CD4-positive, alpha-beta T cell treated with Interleukin-10 for 1 hour (primary cell): ENCODE results near the gene GPAM.

ENCODE experiments used
- DNase-seq: peaks from one replicate; pipeline ENCODE4 v3.0.0-alpha.2; 2020

The GPAM gene

GRCh38 chr10:112176543-112176942, 7.0 kb downstream of the GPAM start:
- DNase-seq, result no peak

- DNase-seq, result no peak
Measured at GRCh38 chr10:112175409-112175808, 8.2 kb downstream of the GPAM start.

GRCh38 chr10:112173206-112173605, 10.4 kb downstream of the GPAM start:
- no peak for DNase-seq

DNA sequence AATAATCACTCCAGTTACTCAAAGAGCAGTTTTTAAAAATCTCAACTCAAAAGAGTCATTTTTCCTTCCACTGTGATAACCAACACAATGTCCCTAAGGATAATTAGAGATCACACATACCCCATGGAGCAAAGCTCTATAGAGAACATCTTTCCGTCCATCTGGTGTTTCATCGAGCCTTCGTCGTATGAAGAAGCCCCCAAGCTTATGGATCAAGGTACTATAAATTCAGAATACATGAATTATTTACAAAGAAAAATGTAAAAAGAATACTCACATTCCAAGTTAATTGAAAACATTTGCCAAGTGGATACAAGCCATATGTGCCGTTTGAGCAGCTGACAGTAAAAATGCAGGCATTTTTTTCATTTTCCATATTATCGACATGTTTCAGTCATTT, 14.8 kb downstream of the GPAM start:
- no peak for DNase-seq

DNA sequence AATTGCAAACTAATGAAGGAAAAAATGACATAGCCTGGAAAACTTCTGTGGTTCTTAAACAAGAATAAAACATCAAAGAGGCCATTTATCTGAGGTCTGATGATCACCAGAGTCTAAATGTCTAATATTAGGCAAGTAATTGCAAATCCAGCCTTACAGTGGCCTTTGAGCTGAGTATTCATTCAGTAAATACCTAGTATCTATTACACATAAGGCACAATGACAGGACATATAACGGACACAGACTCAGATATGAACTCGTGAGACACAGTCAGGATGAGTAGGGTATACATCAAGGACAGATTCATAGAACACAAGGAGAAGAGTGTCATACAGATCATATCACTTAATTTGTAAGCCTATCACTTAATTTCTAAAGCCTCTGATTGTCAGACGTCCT, 16.8 kb downstream of the GPAM start:
- no peak for DNase-seq

DNA sequence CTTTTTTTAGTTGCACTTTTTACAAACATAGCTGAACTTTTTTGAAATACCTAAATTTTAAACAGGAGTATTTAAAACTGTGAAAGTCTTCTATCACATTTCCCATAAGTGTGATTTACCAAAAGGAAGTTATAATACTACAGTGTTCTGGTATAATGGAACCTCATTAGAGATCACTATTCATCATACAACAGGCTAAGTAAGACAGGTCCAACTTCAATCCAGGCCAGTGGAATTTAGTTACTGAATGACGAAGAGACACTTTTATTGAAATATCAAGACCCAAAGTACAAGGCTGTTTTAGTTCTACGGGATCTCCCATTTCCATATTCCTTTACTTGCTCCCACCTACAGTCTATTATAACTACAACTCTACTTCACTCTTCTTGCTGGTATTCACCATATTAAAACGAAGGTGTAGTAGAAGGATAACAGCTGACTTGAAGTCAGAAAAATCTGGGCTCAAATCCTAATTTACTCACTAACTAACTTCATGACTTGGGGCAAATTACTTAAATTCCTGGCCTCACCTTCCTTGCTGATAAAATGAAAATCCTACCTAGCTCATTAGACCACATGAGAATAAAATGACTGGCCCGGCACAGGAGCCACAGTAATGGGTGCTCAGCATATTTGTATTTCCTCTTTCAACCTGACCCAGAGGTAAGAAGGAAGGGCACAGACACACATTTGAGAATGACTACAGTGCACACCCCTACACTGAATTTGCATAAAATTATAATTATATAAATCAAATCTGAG, 21.6 kb downstream of the GPAM start:
- DNase-seq, result no peak

GRCh38 chr10:112160834-112161233, 22.7 kb downstream of the GPAM start:
- no peak for DNase-seq

DNA sequence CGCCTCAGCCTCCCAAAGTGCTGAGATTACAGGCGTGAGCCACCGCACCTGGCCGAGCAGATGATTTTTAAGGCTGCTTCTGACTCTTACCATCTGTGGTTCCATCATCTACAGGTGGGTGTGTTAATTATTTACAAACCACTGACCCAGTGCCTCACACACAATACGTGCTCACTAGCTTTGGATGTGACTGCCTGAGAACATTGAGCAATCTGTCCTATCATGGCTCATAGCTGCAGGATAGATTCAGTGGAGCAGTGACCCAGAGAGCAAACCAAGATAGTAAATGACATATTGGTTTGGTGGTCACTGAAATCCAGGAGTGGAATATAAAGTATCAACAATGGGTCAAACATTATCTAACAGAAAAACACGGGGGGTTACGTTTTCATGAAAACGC, 24.1 kb downstream of the GPAM start:
- no peak for DNase-seq

DNA sequence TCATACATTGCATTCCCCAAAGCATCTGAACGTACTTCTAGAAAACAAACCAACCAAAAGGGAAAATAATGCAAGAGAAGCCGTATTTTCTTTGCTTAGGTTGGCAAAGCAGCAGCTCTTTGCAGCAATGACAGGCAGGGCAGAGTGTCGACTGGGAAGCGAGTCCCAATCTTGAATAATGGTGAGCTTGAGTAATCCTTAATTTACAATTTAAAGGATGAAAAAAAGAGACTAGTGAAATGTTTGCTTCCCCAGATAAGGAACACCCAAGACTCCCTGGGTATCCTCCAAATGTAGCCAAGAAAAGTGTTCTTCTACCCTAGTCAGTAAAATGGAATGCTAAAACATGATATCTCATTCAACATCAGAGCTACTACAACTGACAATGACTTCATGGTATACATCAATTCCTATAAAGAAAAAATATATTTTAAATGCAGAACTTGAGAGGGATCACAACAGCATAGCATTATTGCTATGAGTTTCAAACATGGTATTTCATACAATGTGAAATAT, 32.0 kb downstream of the GPAM start:
- DNase-seq, result no peak

GRCh38 chr10:112148331-112148730, 35.2 kb downstream of the GPAM start:
- no peak for DNase-seq

DNA sequence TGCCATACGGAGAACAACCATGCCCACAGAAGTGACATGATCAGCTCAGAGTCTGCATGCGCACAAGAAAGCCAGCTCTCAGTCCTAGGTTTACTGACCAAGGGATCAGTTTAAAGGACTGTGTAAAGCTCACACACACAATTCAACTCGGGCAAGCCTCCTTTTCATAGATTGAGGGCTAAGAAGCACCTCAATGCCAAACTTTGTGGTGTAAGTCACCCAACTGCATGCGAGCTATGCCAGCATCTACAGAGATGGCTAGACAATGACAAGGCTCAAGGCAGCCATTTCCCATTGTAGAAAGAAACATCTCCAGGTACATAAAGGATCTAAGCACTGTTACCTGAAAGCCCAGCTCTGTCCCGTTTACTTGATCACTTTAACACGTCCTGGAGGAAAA, 36.8 kb downstream of the GPAM start:
- no peak for DNase-seq

- no peak for DNase-seq
Measured at GRCh38 chr10:112145263-112145662, 38.3 kb downstream of the GPAM start.

- no peak for DNase-seq
Measured at GRCh38 chr10:112143420-112143819, 40.1 kb downstream of the GPAM start.

GRCh38 chr10:112141292-112141691, 42.3 kb downstream of the GPAM start:
- DNase-seq, result no peak

DNA sequence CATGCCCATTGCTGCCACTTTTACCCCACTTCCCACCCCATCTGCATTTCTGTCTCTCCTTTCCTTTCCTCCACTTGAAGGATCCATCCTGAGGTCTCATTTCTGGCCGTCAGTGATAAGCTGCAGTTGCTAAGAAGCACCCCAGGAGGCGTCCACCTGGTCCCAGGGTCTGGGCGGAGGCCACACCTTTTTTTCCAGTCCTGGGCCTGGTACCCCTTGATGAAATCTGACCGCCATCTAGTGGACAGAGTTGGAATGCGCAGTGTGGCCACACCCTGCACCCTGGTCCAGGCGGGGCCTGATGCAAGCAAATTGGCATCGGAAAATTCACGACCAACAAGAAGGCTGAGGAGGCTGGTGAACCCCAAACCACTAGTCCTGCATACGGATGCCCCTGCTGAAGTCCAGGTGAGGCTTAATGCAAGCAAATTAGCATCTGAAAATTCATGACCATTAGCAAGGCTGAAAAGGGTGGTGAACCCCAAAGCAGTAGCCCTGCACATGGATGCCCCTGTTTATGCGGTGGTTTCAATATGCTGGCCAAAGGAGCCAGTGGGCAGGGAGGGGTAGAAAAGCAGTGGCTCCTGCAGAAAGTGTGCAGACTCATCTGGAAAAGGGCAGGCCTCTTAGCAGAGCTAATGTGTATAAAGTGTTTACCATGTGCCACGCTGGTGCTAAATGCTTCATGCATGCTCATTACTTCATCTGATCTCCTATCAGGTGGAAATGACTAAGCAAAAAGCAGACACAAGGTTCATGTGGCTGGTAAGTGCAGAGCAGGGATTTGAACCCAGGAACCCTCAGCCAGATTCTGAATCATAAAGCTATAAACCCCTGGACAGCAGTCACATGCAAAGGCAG, 43.2 kb downstream of the GPAM start:
- DNase-seq, result peak; percentile 67

GRCh38 chr10:112139176-112139575, 44.4 kb downstream of the GPAM start:
- DNase-seq, result no peak

DNA sequence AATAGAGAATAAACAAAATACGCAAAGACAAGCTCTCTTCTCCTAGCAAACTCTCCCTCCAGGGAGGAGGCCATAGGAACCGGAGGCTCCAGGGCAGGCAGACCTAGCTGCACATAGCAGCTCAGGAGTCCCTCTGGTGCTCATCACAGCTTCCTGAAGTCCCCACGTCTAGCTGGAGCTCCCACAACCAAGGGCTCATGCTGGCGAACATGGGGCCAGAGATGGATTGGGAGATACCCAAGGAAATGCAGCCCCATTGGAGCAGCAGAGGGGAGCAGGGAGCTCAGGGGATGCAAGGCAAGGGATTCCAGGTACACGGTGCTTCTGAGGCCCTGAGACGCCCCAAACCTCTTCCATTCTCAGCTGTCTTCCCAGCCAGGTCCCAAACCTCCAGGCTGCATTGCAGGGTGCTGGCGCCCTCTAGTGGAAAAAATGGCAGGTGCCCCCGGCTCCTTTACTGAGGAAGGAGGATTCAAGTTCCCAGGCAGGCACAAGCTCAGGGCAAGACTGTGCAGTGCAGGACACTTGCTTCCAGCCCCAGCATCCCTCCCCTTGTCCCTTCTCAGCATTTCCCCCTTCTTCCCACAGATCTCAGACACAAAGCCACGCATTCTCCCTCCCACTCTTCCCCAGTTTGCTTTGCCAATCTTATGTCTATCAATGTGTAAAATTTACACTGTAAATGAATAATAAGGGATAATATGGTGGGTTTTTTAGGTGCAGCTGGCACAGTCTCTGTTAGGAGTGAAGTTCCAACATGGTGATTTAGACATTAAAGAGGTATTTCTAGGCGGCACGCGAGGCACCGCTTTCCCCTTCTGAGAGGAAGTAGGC, 46.2 kb downstream of the GPAM start:
- peak; percentile 55 for DNase-seq

DNA sequence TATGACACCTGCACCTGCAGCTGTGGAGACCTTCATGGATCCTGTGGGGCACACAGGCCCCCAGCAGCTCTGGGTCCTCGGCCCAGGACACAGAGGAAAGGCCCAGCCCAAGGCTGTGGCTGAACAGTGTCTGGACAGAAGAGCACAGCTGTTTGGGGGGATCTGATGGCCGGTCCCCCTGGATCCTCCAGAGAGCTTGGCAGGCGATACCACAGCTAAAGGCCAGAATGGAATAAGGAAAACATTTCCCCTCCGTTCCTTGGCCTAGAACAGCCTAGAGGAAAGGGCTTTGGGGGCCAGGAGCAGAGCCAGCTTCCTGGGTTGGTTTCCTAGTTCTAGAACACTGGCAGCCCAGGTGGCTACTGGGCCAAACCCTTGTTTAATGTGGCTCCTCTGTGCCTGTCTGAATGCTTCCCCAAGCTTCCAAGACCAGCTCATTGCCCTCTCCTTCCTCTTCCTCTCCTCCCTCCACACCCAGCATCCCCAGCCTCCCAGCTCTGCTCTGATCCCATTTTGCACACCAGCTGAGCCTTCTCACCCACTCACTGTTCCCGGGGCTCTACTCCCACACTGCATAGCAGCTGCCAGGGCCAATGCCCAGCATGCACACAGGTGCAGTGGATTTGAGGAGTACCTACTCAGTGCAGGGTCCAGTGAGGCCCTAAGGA, 46.9 kb downstream of the GPAM start:
- DNase-seq, result no peak

DNA sequence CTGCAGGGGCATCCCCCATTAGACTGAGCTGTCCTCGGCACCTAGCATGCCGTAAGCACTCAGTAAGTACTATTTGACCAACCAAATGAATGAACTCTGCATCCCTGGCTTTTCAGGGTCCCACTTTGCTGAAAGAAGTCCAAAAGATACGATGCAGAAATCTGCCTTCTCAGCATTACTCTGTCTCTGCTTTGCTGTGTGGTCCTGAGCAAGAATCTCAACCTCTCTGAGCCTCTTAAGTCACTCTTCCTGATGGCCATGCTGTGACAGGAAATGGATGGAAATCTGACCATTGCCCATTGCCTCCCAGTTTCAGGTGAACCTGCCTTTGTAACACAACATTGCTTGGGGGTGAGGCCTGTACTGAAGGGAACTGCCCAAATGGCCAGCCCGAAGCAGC, 48.0 kb downstream of the GPAM start:
- no peak for DNase-seq

- DNase-seq, result no peak
Measured at GRCh38 chr10:112132435-112132834, 51.1 kb downstream of the GPAM start.

GRCh38 chr10:112131996-112132395, 51.6 kb downstream of the GPAM start:
- no peak for DNase-seq

DNA sequence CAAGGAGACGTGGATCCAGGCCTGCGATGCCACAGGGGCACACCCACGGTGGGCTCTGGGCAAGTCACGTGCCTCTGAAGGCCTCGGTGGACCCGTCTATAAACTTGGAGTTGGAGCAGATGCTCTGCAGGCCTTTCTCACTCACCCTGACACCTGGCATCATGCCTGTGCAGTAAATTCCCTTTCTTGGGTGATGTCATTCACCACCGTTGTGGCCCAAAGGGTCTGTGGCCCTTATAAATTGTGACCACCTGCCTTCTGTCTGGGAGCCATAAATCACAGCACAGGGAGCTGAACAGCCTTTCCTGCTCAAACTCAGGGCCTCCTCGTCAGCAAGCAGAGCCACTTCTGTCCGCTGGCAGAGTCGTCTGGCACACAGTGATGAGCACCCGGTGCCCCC, 52.2 kb downstream of the GPAM start:
- no peak for DNase-seq

- no peak for DNase-seq
Measured at GRCh38 chr10:112126901-112127300, 56.7 kb downstream of the GPAM start.
